ENCODE results near the gene POLR1A. TPM values are rescaled to one million over a fixed set of nuclear protein-coding genes. Genes with fewer than 3 reads are reported as not detected.

The POLR1A gene
- polyA plus RNA-seq, 4 donors, result 1.4 to 12.6 (median 5.4) TPM

- 93 to 98% (median 95%) methylated on average over 5 of the region's 5 CpGs for WGBS, 3 donors
- FAIRE-seq, result no peak
- no peak overlapping the region for H3K27ac ChIP-seq (ENCODE audit: low read depth in 1 of 3, low read length in 2 of 3)
- no peaks in the 10 kb centered on the region for H3K4me1 ChIP-seq (ENCODE audit: control insufficient read depth in 3 of 3, insufficient read depth in 2 of 3, low read depth in 1 of 3, low read length in 2 of 3)
- H3K27me3 ChIP-seq (ENCODE audit: control insufficient read depth in 3 of 3, insufficient read depth in 3 of 3, low read length in 3 of 3), result no peaks in the 10 kb centered on the region
- no peaks in the 10 kb centered on the region for H3K9me3 ChIP-seq (ENCODE audit: control insufficient read depth in 2 of 2, insufficient read depth in 1 of 2, low read depth in 1 of 2, low read length in 1 of 2)
- peaks cover 10 to 78% (median 20%) of the 10 kb centered on the region in 3 donors for H3K36me3 ChIP-seq (ENCODE audit: control insufficient read depth in 3 of 3, insufficient read depth in 2 of 3, low read depth in 1 of 3, low read length in 3 of 3)
- DNase-seq, result no peak
- H3K4me3 ChIP-seq (ENCODE audit: low read depth in 1 of 3, low read length in 3 of 3), result no peak overlapping the region
Observed at GRCh38 chr2:86050301-86050700, 55.4 kb downstream of the POLR1A start.

DNA sequence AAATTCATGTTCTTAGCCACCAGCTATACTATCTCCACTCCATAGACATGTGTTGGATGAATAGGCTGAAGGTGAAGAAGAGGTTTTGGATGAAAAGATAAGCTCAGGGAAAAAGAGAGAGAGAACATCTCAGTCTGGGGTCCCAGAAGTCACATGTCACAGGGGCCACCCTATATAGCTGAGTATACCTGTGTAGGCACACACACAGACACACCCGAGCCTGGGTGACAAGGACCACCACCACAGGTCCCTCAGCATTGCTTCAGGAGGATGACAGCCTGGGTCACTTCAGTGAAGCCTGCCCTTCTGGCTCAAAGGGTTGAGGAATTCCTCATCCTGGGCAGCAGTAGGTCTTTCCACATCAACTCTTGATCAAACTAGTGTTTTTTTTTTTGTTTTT lies 56.2 kb downstream of the POLR1A start:
- H3K27ac ChIP-seq (ENCODE audit: low read depth in 1 of 3, low read length in 2 of 3), result no peak overlapping the region
- DNase-seq (no peak), FAIRE-seq (no peak)
- WGBS, 3 donors, result 92 to 94% (median 93%) methylated on average over 1 of the region's 1 CpG
- no peaks in the 10 kb centered on the region for H3K27me3 ChIP-seq (ENCODE audit: control insufficient read depth in 3 of 3, insufficient read depth in 3 of 3, low read length in 3 of 3)
- peaks cover 12 to 78% (median 22%) of the 10 kb centered on the region in 3 donors for H3K36me3 ChIP-seq (ENCODE audit: control insufficient read depth in 3 of 3, insufficient read depth in 2 of 3, low read depth in 1 of 3, low read length in 3 of 3)
- no peaks in the 10 kb centered on the region for H3K4me1 ChIP-seq (ENCODE audit: control insufficient read depth in 3 of 3, insufficient read depth in 2 of 3, low read depth in 1 of 3, low read length in 2 of 3)
- no peaks in the 10 kb centered on the region for H3K9me3 ChIP-seq (ENCODE audit: control insufficient read depth in 2 of 2, insufficient read depth in 1 of 2, low read depth in 1 of 2, low read length in 1 of 2)
- H3K4me3 ChIP-seq (ENCODE audit: low read depth in 1 of 3, low read length in 3 of 3), result no peak overlapping the region

- FAIRE-seq (no peak), DNase-seq (no peak)
- Histone ChIP-seq H3K4me3 (ENCODE audit: low read depth in 1 of 3, low read length in 3 of 3) (no peak overlapping the region), H3K36me3 (ENCODE audit: control insufficient read depth in 3 of 3, insufficient read depth in 2 of 3, low read depth in 1 of 3, low read length in 3 of 3) (peaks cover 11 to 82% (median 22%) of the 10 kb centered on the region in 3 donors), H3K27me3 (ENCODE audit: control insufficient read depth in 3 of 3, insufficient read depth in 3 of 3, low read length in 3 of 3) (no peaks in the 10 kb centered on the region), H3K27ac (ENCODE audit: low read depth in 1 of 3, low read length in 2 of 3) (no peak overlapping the region), H3K4me1 (ENCODE audit: control insufficient read depth in 3 of 3, insufficient read depth in 2 of 3, low read depth in 1 of 3, low read length in 2 of 3) (no peaks in the 10 kb centered on the region), H3K9me3 (ENCODE audit: control insufficient read depth in 2 of 2, insufficient read depth in 1 of 2, low read depth in 1 of 2, low read length in 1 of 2) (no peaks in the 10 kb centered on the region)
- WGBS, 3 donors, result 79 to 87% (median 84%) methylated on average over 11 of the region's 11 CpGs
Observed at GRCh38 chr2:86048888-86049287, 56.8 kb downstream of the POLR1A start.

DNA sequence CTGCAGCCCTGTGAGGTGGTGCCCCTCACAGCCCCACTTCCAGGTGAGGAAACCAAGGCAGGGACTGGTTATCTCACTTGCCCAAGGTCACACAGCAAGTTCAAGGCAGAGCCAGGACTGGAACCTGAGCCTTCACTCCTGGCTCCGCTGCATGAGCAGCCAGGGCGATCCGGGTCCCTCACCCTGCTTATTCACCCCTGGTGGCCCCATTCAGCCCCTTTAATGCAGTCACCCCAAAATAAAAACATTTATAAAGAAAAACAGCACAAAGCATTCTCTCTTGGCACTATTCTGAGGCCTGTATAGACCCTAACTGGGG lies 57.3 kb downstream of the POLR1A start:
- FAIRE-seq (no peak), DNase-seq (no peak)
- H3K36me3 ChIP-seq (ENCODE audit: control insufficient read depth in 3 of 3, insufficient read depth in 2 of 3, low read depth in 1 of 3, low read length in 3 of 3), result peaks cover 7 to 82% (median 19%) of the 10 kb centered on the region in 3 donors
- no peak overlapping the region for H3K27ac ChIP-seq (ENCODE audit: low read depth in 1 of 3, low read length in 2 of 3)
- H3K4me3 ChIP-seq (ENCODE audit: low read depth in 1 of 3, low read length in 3 of 3), result no peak overlapping the region
- no peaks in the 10 kb centered on the region for H3K27me3 ChIP-seq (ENCODE audit: control insufficient read depth in 3 of 3, insufficient read depth in 3 of 3, low read length in 3 of 3)
- H3K9me3 ChIP-seq (ENCODE audit: control insufficient read depth in 2 of 2, insufficient read depth in 1 of 2, low read depth in 1 of 2, low read length in 1 of 2), result no peaks in the 10 kb centered on the region
- 94 to 98% (median 96%) methylated on average over 3 of the region's 3 CpGs for WGBS, 3 donors
- no peaks in the 10 kb centered on the region for H3K4me1 ChIP-seq (ENCODE audit: control insufficient read depth in 3 of 3, insufficient read depth in 2 of 3, low read depth in 1 of 3, low read length in 2 of 3)

DNA sequence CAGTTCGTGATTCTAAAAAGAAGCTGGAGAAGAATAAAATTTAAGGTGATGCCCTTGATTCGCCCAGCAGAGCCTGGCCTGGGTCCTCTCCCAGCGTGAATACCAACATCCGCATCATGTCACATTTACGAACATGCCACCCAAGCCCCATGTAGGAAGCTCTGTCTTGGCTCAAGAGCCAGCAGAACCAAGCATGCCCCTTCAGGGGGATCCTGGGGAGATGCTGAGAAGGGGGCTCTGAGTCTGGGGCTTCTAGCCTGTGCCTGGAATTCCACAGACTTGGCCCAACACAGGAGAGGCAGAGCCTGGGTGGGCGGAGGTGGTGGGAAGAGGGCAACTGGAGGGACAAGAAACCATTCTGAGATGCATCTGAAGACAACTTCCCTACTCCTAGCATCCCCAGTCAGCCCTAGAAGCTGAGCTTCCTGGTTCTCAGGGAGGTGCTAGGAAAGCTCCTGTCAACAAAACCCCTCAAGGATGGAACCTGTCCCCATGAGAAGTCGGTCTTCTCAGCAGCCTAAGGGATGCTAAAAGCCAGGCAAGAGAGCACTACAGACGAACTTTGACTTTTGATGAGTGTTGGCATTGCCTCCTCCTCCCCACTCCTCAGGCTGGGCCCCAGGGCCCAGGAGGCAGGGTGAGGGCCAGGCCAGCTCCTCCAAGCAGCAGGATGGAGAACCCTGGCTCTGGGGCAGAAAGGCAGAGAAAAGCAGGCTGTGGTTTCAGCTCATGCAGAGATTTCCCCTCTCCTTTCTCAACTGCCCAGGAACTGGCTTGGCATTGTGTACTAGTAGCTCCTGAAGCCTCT lies 57.9 kb downstream of the POLR1A start:
- no peaks in the 10 kb centered on the region for H3K9me3 ChIP-seq (ENCODE audit: control insufficient read depth in 2 of 2, insufficient read depth in 1 of 2, low read depth in 1 of 2, low read length in 1 of 2)
- peaks cover 6 to 82% (median 16%) of the 10 kb centered on the region in 3 donors for H3K36me3 ChIP-seq (ENCODE audit: control insufficient read depth in 3 of 3, insufficient read depth in 2 of 3, low read depth in 1 of 3, low read length in 3 of 3)
- no peak overlapping the region for H3K27ac ChIP-seq (ENCODE audit: low read depth in 1 of 3, low read length in 2 of 3)
- no peaks in the 10 kb centered on the region for H3K4me1 ChIP-seq (ENCODE audit: control insufficient read depth in 3 of 3, insufficient read depth in 2 of 3, low read depth in 1 of 3, low read length in 2 of 3)
- H3K27me3 ChIP-seq (ENCODE audit: control insufficient read depth in 3 of 3, insufficient read depth in 3 of 3, low read length in 3 of 3), result no peaks in the 10 kb centered on the region
- DNase-seq (no peak), FAIRE-seq (no peak)
- WGBS, 3 donors, result 94 to 96% (median 94%) methylated on average over 8 of the region's 8 CpGs
- H3K4me3 ChIP-seq (ENCODE audit: low read depth in 1 of 3, low read length in 3 of 3), result no peak overlapping the region

- FAIRE-seq (no peak), DNase-seq (no peak)
- 81 to 93% (median 82%) methylated on average over 6 of the region's 6 CpGs for WGBS, 3 donors
- no peak overlapping the region for H3K27ac ChIP-seq (ENCODE audit: low read depth in 1 of 3, low read length in 2 of 3)
- peaks cover 2 to 87% (median 6%) of the 10 kb centered on the region in 3 donors for H3K36me3 ChIP-seq (ENCODE audit: control insufficient read depth in 3 of 3, insufficient read depth in 2 of 3, low read depth in 1 of 3, low read length in 3 of 3)
- no peak overlapping the region for H3K4me3 ChIP-seq (ENCODE audit: low read depth in 1 of 3, low read length in 3 of 3)
- no peaks in the 10 kb centered on the region for H3K27me3 ChIP-seq (ENCODE audit: control insufficient read depth in 3 of 3, insufficient read depth in 3 of 3, low read length in 3 of 3)
- H3K4me1 ChIP-seq (ENCODE audit: control insufficient read depth in 3 of 3, insufficient read depth in 2 of 3, low read depth in 1 of 3, low read length in 2 of 3), result no peaks in the 10 kb centered on the region
- no peaks in the 10 kb centered on the region for H3K9me3 ChIP-seq (ENCODE audit: control insufficient read depth in 2 of 2, insufficient read depth in 1 of 2, low read depth in 1 of 2, low read length in 1 of 2)
Observed at GRCh38 chr2:86045541-86045940, 60.1 kb downstream of the POLR1A start.

GRCh38 chr2:86044614-86045013 lies 61.1 kb downstream of the POLR1A start:
- no peak for FAIRE-seq
- H3K36me3 ChIP-seq (ENCODE audit: control insufficient read depth in 3 of 3, insufficient read depth in 2 of 3, low read depth in 1 of 3, low read length in 3 of 3), result peaks cover 2 to 91% (median 6%) of the 10 kb centered on the region in 3 donors
- no peaks in the 10 kb centered on the region for H3K27me3 ChIP-seq (ENCODE audit: control insufficient read depth in 3 of 3, insufficient read depth in 3 of 3, low read length in 3 of 3)
- H3K9me3 ChIP-seq (ENCODE audit: control insufficient read depth in 2 of 2, insufficient read depth in 1 of 2, low read depth in 1 of 2, low read length in 1 of 2), result no peaks in the 10 kb centered on the region
- no peaks in the 10 kb centered on the region for H3K4me1 ChIP-seq (ENCODE audit: control insufficient read depth in 3 of 3, insufficient read depth in 2 of 3, low read depth in 1 of 3, low read length in 2 of 3)
- no peak for DNase-seq
- no peak overlapping the region for H3K27ac ChIP-seq (ENCODE audit: low read depth in 1 of 3, low read length in 2 of 3)
- 94 to 98% (median 95%) methylated on average over 4 of the region's 4 CpGs for WGBS, 3 donors
- no peak overlapping the region for H3K4me3 ChIP-seq (ENCODE audit: low read depth in 1 of 3, low read length in 3 of 3)

DNA sequence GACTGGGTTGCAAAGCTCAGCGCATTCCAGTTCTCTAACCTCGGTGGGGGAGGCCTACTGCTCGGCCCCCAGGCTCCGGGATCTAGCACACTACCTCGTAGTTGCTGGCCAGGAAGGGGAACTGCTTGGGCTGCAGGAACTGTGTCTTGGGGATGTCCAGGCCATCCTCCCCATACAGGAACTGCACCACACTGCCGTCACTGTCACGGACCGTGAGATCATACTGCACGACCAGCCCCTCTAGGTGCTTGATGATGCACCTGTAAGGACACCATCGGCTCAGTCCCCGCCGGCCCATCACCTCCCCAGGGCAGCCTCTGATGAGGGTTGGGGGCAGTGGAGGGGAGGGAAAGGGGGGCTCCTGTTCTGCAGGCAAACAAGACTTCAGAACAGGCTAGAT lies 61.6 kb downstream of the POLR1A start:
- Histone ChIP-seq H3K4me1 (ENCODE audit: control insufficient read depth in 3 of 3, insufficient read depth in 2 of 3, low read depth in 1 of 3, low read length in 2 of 3) (no peaks in the 10 kb centered on the region), H3K36me3 (ENCODE audit: control insufficient read depth in 3 of 3, insufficient read depth in 2 of 3, low read depth in 1 of 3, low read length in 3 of 3) (peaks cover 2 to 94% (median 6%) of the 10 kb centered on the region in 3 donors), H3K9me3 (ENCODE audit: control insufficient read depth in 2 of 2, insufficient read depth in 1 of 2, low read depth in 1 of 2, low read length in 1 of 2) (no peaks in the 10 kb centered on the region), H3K4me3 (ENCODE audit: low read depth in 1 of 3, low read length in 3 of 3) (no peak overlapping the region), H3K27ac (ENCODE audit: low read depth in 1 of 3, low read length in 2 of 3) (no peak overlapping the region), H3K27me3 (ENCODE audit: control insufficient read depth in 3 of 3, insufficient read depth in 3 of 3, low read length in 3 of 3) (no peaks in the 10 kb centered on the region)
- 93 to 97% (median 95%) methylated on average over 12 of the region's 12 CpGs for WGBS, 3 donors
- DNase-seq, result no peak
- FAIRE-seq, result no peak

All from small intestine (tissue), 7 donors.